NCI-H1417 treated with DMSO at 0.1 percent for 48 hours (cell line): Measurements from ENCODE around the gene INHA.

ENCODE experiments used
- DNase-seq: peaks from one replicate; lab custom pipeline; 2025; lab: John Stamatoyannopoulos, UW

Gene INHA

GRCh38 chr2:219611866-219612576 is 39.9 kb downstream of the INHA start:
- no peak for DNase-seq

DNA sequence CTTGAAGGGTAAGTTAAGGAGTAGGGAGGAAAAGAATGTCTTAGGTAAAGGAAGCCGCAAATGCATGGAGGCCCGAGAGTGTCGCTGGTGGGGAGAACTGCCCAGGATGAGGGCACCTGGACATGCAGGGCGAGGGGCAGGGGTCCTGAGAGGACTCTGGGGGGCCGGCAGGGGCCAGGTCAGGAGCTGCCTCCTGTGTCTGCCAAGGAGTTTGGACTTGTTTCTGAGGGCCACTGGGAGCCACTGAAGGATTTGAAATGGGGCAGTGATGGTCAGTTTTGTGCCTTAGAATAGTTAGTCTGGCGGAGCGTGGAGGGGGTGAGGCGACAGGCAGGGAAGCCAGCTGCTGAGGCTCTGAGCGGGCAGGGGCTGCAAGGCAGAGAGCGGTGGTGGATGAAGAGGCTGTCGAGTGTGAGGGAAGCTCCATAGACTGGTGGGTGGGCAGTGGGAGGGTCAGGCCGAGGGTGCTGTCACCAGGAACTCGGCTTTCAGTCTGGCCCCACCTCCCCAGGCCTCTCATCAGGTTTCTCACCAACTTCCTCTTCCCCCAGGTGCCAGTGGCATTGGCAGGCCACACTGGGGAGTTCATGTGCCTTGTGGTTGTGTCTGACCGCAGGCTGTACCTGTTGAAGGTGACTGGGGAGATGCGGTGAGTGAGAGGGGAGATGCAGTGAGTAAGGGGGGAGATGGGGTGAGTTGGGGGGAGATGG is 40.6 kb downstream of the INHA start:
- no peak for DNase-seq

GRCh38 chr2:219613461-219614070 is 41.5 kb downstream of the INHA start:
- no peak for DNase-seq

- no peak for DNase-seq
These were observed 42.2 kb downstream of the INHA start for GRCh38 chr2:219614076-219614860.

DNA sequence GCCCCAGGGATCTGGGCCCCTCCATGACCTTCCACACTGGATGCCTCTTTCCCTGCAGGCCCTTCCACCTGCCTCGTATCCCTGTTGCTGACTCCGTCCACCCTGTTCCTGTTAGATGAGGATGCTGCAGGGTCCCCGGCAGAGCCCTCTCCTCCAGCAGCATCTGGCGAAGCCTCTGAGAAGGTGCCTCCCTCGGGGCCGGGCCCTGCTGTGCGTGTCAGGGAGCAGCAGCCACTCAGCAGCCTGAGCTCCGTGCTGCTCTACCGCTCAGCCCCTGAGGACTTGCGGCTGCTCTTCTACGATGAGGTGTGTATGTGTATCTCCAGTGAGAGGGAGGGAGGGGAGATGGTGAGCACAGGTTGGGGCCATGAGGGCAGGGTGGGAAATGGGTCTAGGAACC is 42.9 kb downstream of the INHA start:
- DNase-seq: no peak

- DNase-seq: no peak
These were observed 43.8 kb downstream of the INHA start for GRCh38 chr2:219615894-219616293.

- DNase-seq: no peak
These were observed 44.4 kb downstream of the INHA start for GRCh38 chr2:219616550-219616949.

DNA sequence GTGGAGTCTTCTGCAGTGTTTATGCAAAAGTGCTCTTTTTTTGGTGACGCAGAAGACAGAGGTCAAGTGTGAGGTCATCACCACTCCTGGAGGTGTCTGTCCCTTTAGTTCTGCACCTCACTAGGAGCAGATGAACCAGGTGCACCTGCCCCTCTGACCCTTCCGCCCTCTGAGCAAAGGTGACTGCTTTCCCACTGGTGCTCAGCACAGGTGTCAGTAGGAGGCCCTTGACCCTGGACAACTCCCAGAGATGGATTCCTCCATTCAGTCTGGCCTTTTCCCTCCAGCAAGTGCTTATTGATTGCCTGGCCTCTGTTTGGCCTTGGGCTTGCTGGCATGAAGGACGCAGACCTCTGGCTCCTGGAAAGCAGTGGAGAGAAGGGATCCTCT is 46.6 kb downstream of the INHA start:
- no peak for DNase-seq

GRCh38 chr2:219619235-219619634 is 47.1 kb downstream of the INHA start:
- no peak for DNase-seq

DNA sequence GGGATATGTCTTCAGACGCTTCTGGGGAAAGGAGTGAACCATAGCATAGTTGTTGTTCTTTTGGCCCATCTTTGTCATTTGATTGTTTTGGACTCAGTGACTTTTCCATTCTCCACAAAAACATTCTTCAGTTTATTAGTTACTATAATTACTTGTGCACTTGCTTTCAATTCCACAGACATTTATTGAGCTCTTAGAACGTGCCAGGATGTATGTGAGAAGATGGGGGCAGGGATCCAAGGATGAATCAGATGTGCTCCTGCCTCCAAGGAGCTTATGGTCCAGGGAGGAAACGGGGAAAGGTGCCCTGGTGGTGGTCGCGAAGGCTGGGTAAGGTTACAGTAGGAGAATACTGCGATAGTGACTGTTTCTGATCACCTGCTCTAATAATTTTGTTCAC is 48.4 kb downstream of the INHA start:
- no peak for DNase-seq

DNA sequence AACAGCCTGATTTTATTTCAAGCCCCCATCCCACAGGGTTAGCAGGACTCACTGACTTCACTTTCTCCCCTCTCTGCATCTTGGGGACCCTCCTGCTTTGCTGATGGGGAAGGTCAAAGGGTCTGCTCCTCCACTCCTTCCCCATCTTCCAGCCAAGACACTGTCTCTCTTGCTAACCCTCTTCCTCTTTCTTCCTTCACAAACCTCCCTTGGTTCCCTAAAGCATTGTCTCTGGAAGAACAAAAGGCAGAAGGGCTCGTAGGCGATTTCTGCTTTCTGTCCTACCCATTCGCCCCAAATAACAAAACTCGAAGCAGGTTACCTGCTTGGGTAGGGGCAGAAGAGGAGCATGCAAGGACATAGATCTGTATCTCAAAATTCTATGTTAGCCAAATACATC is 49.8 kb downstream of the INHA start:
- no peak for DNase-seq

GRCh38 chr2:219622472-219622871 is 50.4 kb downstream of the INHA start:
- no peak for DNase-seq

DNA sequence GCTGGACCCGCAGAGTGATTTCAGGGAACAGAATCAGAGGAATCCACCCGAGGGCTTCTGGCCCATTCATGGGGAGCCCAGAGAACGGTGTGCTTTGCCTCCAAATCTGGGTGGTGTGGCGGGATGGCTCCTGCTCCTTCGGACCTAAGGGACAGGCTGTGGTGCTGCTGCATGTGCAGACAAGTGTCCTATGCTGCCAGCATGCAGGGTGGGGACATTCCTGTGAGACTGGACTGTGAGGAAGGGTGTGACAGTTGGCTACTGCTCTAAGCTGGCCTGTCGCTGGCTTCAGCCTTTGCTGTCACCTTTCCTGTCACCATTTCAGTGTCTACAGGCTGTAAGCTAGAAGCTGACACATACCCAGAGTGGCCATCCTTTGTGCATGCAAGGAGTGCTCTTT is 52.5 kb downstream of the INHA start:
- DNase-seq: no peak

DNA sequence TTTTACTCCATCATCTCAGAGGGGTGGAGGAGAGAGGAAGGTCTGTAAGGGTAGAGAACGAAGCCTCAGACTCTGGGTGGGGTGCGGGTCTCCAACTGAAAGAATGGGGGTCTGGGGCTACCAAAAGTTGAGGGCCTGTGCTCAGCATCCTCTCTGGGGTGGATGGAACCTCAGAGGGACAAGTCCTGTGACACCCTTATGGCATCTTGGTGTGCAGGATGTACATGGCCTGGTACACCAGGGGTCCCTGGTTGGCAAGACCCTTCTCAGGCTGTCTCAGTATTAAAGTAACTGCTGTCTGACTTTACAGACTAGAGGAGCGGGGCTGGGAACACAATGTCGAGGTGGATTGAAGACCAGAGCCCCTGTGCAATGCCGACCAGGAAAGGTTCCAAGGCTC is 53.1 kb downstream of the INHA start:
- DNase-seq: no peak
